CD4-positive, alpha-beta T cell (primary cell): ENCODE measurements around the gene KCNMA1. TPM values are rescaled to one million over a fixed set of nuclear protein-coding genes. Genes with fewer than 3 reads are reported as not detected.

ENCODE experiments used
- ATAC-seq: fragments of 200-7000 bp; cut with Tn5 transposase; one replicate; pipeline ENCODE4 v1.10.0; 2022; ENCODE audit warnings: mild to moderate bottlenecking; ENCODE audit not compliant: poor library complexity
- CTCF ChIA-PET: fragments of 350-600 bp; sonication (Branson Sonifier 250); formaldehyde crosslinking; loops from one replicate; lab custom pipeline; 2021; ENCODE audit warnings: antibody characterized with exemption, inconsistent platforms; lab: Charles Lee
- POLR2A ChIA-PET: fragments of 350-600 bp; sonication (Branson Sonifier 250); formaldehyde crosslinking; loops from one replicate; lab custom pipeline; 2021; ENCODE audit warnings: antibody characterized with exemption, inconsistent platforms; lab: Charles Lee
- DNase-seq, 14 experiments: peaks; one replicate each; pipeline ENCODE4 v3.0.0-alpha.2; 2013 to 2020; ENCODE audit warnings: mixed read lengths in 2 of 14
- H3K27ac ChIP-seq, 2 donors: one replicate each; pipeline versions ENCODE4 v1.5.1 to v1.7.0; 2013; ENCODE audit warnings: low read length in 2 of 2, low read depth in 1 of 2, mild to moderate bottlenecking in 1 of 2
- H3K27me3 ChIP-seq, 2 experiments: 1 replicate in 1 of 2; 2 replicates in 1 of 2; pipeline versions ENCODE4 v1.6.1 to v1.7.0; 2013; ENCODE audit warnings: low read length in 2 of 2, control low read depth in 1 of 2, mild to moderate bottlenecking in 1 of 2, moderate library complexity in 1 of 2; ENCODE audit not compliant: insufficient read depth in 2 of 2, control insufficient read depth in 1 of 2
- H3K36me3 ChIP-seq: one replicate; pipeline ENCODE4 v1.6.1; 2013; ENCODE audit warnings: low read length, control low read depth; ENCODE audit not compliant: insufficient read depth
- H3K4me1 ChIP-seq: one replicate; pipeline ENCODE4 v1.6.1; 2013; ENCODE audit warnings: low read length, control low read depth; ENCODE audit not compliant: insufficient read depth
- H3K4me3 ChIP-seq: one replicate; pipeline ENCODE4 v1.5.1; 2013; ENCODE audit warnings: mild to moderate bottlenecking, low read length, moderate library complexity
- H3K9me3 ChIP-seq, 2 experiments: 1 replicate in 1 of 2; 2 replicates in 1 of 2; pipeline versions ENCODE4 v1.6.1 to v1.7.0; 2013; ENCODE audit warnings: low read length in 2 of 2, mild to moderate bottlenecking in 2 of 2, control low read depth in 1 of 2, moderate library complexity in 1 of 2; ENCODE audit not compliant: control insufficient read depth in 1 of 2, insufficient read depth in 1 of 2
- H3K27ac Mint-ChIP-seq: one replicate; pipeline ENCODE4 v1.8.0; 2020; ENCODE audit warnings: mixed read lengths
- H3K27me3 Mint-ChIP-seq: one replicate; pipeline ENCODE4 v1.8.0; 2021; ENCODE audit warnings: mixed read lengths
- H3K36me3 Mint-ChIP-seq: one replicate; pipeline ENCODE4 v1.8.0; 2021; ENCODE audit warnings: low read depth, mixed read lengths
- H3K4me1 Mint-ChIP-seq: one replicate; pipeline ENCODE4 v1.8.0; 2021; ENCODE audit warnings: low read depth, mixed read lengths
- H3K4me3 Mint-ChIP-seq: one replicate; pipeline ENCODE4 v1.8.0; 2020; ENCODE audit warnings: mild to moderate bottlenecking, mixed read lengths
- H3K9me3 Mint-ChIP-seq: one replicate; pipeline ENCODE4 v1.8.0; 2020; ENCODE audit warnings: mixed read lengths
- intact Hi-C, 2 experiments: fragments of 100-400 bp; cut with DNase I in 1 of 2; cut with micrococcal nuclease in 1 of 2; formaldehyde crosslinking; loops; one replicate each; pipeline versions ENCODE4 v1.15.1 to v1.9.0; 2023 to 2025; cut with DNase I, micrococcal nuclease
- total RNA-seq, 174 experiments: library from RNA in 2 of 174; stranded (reverse) in 2 of 174; gene quantifications; one replicate each; pipeline ENCODE4 v1.2.3 and lab custom pipeline; 2021 to 2026
- TF ChIP-seq, protein P1 (sequence below): fragments of 200-600 bp; IDR thresholded peaks from one replicate; pipeline ENCODE4 v1.8.0; 2022; ENCODE audit warnings: antibody characterized with exemption, mild to moderate bottlenecking

Gene KCNMA1
- total RNA-seq, 2 experiments from 2014 or later = not detected

DNA sequence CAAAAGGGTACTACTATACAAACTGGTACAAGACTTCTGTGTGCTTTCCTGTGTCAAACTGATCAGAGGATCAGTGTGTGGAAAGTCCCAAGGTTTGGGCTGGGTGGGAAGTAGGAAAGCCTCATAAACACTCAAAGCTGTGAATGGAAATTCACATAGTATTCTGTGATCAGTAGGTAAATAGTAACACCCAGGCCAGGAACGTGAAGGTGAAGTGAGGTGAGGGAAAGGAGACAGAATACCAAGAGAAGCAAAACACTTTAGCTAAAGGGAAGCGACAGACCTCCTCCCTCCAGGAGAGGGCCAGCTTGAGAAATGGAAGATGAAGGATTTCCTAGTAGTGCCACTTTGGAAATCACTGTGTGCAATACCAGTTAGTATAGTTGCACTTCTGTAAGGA, 451.9 kb downstream of the KCNMA1 start:
- no peaks in the 10 kb centered on the region for H3K36me3 Mint-ChIP-seq
- CTCF ChIA-PET = no interaction called here
- Histone ChIP-seq H3K4me3 (no peak overlapping the region), H3K27me3 (no peaks in the 10 kb centered on the region), H3K4me1 (no peaks in the 10 kb centered on the region), H3K9me3 (no peaks in the 10 kb centered on the region), H3K36me3 (no peaks in the 10 kb centered on the region), H3K27ac (no peak overlapping the region)
- POLR2A ChIA-PET = no interaction called here
- no peaks in the 10 kb centered on the region for H3K4me1 Mint-ChIP-seq
- H3K9me3 Mint-ChIP-seq = no peaks in the 10 kb centered on the region
- intact Hi-C loops = no loop called here
- no peak overlapping the region for H3K27ac Mint-ChIP-seq
- ATAC-seq = no peak
- TF ChIP-seq, protein P1, sequence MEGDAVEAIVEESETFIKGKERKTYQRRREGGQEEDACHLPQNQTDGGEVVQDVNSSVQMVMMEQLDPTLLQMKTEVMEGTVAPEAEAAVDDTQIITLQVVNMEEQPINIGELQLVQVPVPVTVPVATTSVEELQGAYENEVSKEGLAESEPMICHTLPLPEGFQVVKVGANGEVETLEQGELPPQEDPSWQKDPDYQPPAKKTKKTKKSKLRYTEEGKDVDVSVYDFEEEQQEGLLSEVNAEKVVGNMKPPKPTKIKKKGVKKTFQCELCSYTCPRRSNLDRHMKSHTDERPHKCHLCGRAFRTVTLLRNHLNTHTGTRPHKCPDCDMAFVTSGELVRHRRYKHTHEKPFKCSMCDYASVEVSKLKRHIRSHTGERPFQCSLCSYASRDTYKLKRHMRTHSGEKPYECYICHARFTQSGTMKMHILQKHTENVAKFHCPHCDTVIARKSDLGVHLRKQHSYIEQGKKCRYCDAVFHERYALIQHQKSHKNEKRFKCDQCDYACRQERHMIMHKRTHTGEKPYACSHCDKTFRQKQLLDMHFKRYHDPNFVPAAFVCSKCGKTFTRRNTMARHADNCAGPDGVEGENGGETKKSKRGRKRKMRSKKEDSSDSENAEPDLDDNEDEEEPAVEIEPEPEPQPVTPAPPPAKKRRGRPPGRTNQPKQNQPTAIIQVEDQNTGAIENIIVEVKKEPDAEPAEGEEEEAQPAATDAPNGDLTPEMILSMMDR = no peak
- H3K4me3 Mint-ChIP-seq = no peak overlapping the region
- H3K27me3 Mint-ChIP-seq = peaks cover 13% of the 10 kb centered on the region
- no peak for DNase-seq

DNA sequence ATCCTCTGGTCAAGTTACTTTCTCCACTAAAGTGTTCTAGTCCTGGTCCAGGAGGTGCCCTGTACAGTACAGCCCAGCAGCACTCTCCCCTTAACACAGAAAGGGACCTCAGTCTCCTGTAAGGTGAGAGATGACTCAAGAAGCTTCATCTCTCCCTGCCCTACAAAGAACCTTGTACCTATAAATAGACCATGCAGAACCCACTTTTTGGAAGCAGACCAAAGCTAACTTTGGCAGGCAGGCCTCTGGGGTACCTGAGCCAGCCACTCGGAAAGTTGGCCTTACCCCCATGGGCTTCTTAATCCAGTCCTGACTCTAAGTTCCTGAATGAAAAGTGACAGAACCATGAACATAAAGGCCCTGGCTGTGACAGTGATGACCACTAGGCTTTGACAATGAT, 454.8 kb downstream of the KCNMA1 start:
- TF ChIP-seq, protein P1 = no peak
- ATAC-seq = no peak
- Mint-ChIP-seq H3K27ac (no peak overlapping the region), H3K36me3 (no peaks in the 10 kb centered on the region), H3K4me3 (no peak overlapping the region), H3K9me3 (no peaks in the 10 kb centered on the region), H3K4me1 (no peaks in the 10 kb centered on the region), H3K27me3 (peaks cover 25% of the 10 kb centered on the region)
- ChIA-PET POLR2A (no interaction called here), CTCF (no interaction called here)
- intact Hi-C loops = no loop called here
- Histone ChIP-seq H3K27ac (no peak overlapping the region), H3K27me3 (no peaks in the 10 kb centered on the region), H3K4me1 (no peaks in the 10 kb centered on the region), H3K36me3 (no peaks in the 10 kb centered on the region), H3K9me3 (no peaks in the 10 kb centered on the region), H3K4me3 (no peak overlapping the region)
- DNase-seq = no peak

DNA sequence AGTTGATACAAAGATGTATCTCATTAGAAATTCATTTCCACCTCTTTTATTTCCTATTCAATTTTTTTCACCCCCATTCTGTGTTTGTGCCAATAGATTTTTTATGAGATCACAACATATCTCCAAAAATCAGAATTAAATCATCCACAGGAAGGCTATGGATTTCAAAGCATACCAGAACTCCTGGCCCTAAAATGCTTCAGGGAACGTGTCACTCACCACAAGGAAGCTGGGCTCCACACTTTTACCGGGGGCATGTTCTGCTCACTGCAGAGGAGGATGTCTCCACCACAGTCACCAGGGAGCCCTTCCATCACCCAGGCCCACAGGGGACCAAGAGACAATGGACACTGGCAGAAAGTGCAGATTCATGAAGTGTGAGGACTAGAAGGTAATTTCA, 456.8 kb downstream of the KCNMA1 start:
- Mint-ChIP-seq H3K36me3 (no peaks in the 10 kb centered on the region), H3K27me3 (peaks cover 33% of the 10 kb centered on the region), H3K4me1 (no peaks in the 10 kb centered on the region), H3K4me3 (no peak overlapping the region), H3K9me3 (no peaks in the 10 kb centered on the region), H3K27ac (no peak overlapping the region)
- TF ChIP-seq, protein P1 = no peak
- Histone ChIP-seq H3K9me3 (no peaks in the 10 kb centered on the region), H3K4me3 (no peak overlapping the region), H3K36me3 (no peaks in the 10 kb centered on the region), H3K27ac (no peak overlapping the region), H3K27me3 (no peaks in the 10 kb centered on the region), H3K4me1 (no peaks in the 10 kb centered on the region)
- ATAC-seq = no peak
- CTCF ChIA-PET = no interaction called here
- POLR2A ChIA-PET = no interaction called here
- intact Hi-C loops = no loop called here
- DNase-seq = no peak
